ENCODE measurements around the gene ADGRV1. TPM values are rescaled to one million over a fixed set of nuclear protein-coding genes. Genes with fewer than 3 reads are reported as not detected.

The ADGRV1 gene
- total RNA-seq, 1 donor = 0.43 TPM

DNA sequence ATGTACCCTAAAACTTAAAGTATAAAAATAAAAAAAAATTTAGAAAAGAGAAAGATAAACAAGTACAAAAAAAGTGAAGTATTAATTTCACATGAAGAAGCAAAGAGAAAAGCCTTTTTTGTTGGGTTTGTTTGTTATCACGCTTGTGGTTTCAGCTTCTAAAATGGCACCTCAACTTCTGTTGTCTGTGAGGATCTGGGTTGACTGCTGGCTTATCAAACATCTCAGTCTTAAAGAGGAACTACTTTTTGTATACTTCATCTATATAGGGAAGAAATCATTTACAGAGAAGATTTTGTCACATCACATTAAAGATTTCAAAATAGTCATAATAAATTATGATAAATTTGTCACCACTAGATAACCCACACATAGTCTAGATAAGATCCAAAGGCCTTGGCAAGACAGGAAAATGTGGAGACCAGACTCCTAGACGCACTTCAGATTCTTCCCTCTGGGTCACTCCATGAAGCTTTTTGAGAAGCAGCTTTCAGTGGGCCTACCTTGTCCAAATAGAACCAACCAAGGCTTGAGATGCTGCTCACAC lies 8.8 kb upstream of the ADGRV1 start:
- H3K4me3 ChIP-seq (ENCODE audit: low read depth, low read length) = no peak overlapping the region
- DNase-seq (ENCODE audit: low read depth) = no peak
- TF ChIP-seq CTCF (IDR thresholded peaks at IDR 0.05; ENCODE audit: insufficient read depth, low read depth, low read length) = no peak

- DNase-seq (ENCODE audit: low read depth) = no peak
- H3K4me3 ChIP-seq (ENCODE audit: low read depth, low read length) = no peak overlapping the region
- no peak for TF ChIP-seq CTCF (IDR thresholded peaks at IDR 0.05; ENCODE audit: insufficient read depth, low read depth, low read length)
Observed at GRCh38 chr5:90550963-90551362, 7.6 kb upstream of the ADGRV1 start.

DNA sequence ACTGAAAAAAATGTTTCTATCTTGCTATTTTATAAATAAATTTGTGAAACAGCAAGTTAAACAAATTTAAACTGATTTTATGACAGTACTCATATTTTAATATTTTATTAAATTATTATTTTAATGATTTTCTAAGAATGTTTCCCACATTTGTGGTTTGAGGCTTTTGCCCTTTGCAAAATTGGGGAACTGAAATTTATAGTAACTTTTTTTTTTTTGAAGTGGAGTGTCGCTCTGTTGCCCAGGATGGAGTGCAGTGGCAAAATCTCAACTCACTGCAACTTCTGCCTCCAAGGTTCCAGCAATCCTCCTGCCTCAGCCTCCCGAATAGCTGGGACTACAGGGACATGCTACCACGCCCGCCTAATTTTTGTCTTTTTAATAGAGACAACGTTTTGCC lies 7.2 kb upstream of the ADGRV1 start:
- no peak for TF ChIP-seq CTCF (IDR thresholded peaks at IDR 0.05; ENCODE audit: insufficient read depth, low read depth, low read length)
- no peak for DNase-seq (ENCODE audit: low read depth)
- no peak overlapping the region for H3K4me3 ChIP-seq (ENCODE audit: low read depth, low read length)

- TF ChIP-seq CTCF (IDR thresholded peaks at IDR 0.05; ENCODE audit: insufficient read depth, low read depth, low read length) = no peak
- no peak overlapping the region for H3K4me3 ChIP-seq (ENCODE audit: low read depth, low read length)
- no peak for DNase-seq (ENCODE audit: low read depth)
Observed at GRCh38 chr5:90553711-90554110, 4.9 kb upstream of the ADGRV1 start.

GRCh38 chr5:90554358-90555006 lies 4.1 kb upstream of the ADGRV1 start:
- H3K4me3 ChIP-seq (ENCODE audit: low read depth, low read length) = no peak overlapping the region
- DNase-seq (ENCODE audit: low read depth) = no peak
- no peak for TF ChIP-seq CTCF (IDR thresholded peaks at IDR 0.05; ENCODE audit: insufficient read depth, low read depth, low read length)

- TF ChIP-seq CTCF (IDR thresholded peaks at IDR 0.05; ENCODE audit: insufficient read depth, low read depth, low read length) = no peak
- H3K4me3 ChIP-seq (ENCODE audit: low read depth, low read length) = no peak overlapping the region
- DNase-seq (ENCODE audit: low read depth) = no peak
Observed at GRCh38 chr5:90555666-90556065, 2.9 kb upstream of the ADGRV1 start.

- no peak for TF ChIP-seq CTCF (IDR thresholded peaks at IDR 0.05; ENCODE audit: insufficient read depth, low read depth, low read length)
- no peak overlapping the region for H3K4me3 ChIP-seq (ENCODE audit: low read depth, low read length)
- no peak for DNase-seq (ENCODE audit: low read depth)
Observed at GRCh38 chr5:90557391-90557790, 1.2 kb upstream of the ADGRV1 start.

All from fibroblast of villous mesenchyme (primary cell).